Right lobe of liver (tissue), 4 donors: Measurements from ENCODE around the gene TRAF3IP1.

Experiments used
- POLR2A ChIP-seq: fragments of 450-650 bp; IDR thresholded peaks from one replicate; pipeline ENCODE4 v1.6.1; 2017; ENCODE audit warnings: antibody characterized with exemption, mild to moderate bottlenecking
- TF ChIP-seq, protein P1 (sequence below), 4 donors: fragments of 200-600 bp in 3 of 4; fragments of 450-650 bp in 1 of 4; IDR thresholded peaks; one replicate each; pipeline versions ENCODE4 v1.5.1 to v1.8.0; 2016 to 2022; ENCODE audit warnings: antibody characterized with exemption in 4 of 4, mild to moderate bottlenecking in 2 of 4
- donor health status: DM: no; HTN: no; CAD: no.
- donor health status: DM: no; HTN: no; CAD: no.
- donor health status: DM: no; HTN: yes; CAD: no.

- TF ChIP-seq, protein P1, sequence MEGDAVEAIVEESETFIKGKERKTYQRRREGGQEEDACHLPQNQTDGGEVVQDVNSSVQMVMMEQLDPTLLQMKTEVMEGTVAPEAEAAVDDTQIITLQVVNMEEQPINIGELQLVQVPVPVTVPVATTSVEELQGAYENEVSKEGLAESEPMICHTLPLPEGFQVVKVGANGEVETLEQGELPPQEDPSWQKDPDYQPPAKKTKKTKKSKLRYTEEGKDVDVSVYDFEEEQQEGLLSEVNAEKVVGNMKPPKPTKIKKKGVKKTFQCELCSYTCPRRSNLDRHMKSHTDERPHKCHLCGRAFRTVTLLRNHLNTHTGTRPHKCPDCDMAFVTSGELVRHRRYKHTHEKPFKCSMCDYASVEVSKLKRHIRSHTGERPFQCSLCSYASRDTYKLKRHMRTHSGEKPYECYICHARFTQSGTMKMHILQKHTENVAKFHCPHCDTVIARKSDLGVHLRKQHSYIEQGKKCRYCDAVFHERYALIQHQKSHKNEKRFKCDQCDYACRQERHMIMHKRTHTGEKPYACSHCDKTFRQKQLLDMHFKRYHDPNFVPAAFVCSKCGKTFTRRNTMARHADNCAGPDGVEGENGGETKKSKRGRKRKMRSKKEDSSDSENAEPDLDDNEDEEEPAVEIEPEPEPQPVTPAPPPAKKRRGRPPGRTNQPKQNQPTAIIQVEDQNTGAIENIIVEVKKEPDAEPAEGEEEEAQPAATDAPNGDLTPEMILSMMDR (IDR thresholded peaks at IDR 0.05) = no peak
- no peak for TF ChIP-seq POLR2A
Measured at GRCh38 chr2:238313991-238314350, 6.3 kb upstream of the TRAF3IP1 start.
